Stimulated activated CD4-positive, alpha-beta T cell treated with anti-CD3 and anti-CD28 coated beads, Interleukin-4, amount 100 ng/mL, for 1 hour (primary cell): ENCODE results near the gene EFNB1.
A peak's percentile ranks its signal among the peaks of the same experiment; 100 is the strongest.

Source experiments
- DNase-seq: peaks from one replicate; pipeline ENCODE4 v3.0.0-alpha.2; 2020

EFNB1 gene

GRCh38 chrX:68827848-68828624, 785 bp upstream of the EFNB1 start:
- peak; percentile 77 for DNase-seq

GRCh38 chrX:68829582-68830418, 979 bp downstream of the EFNB1 start:
- DNase-seq, result peak; percentile 15

GRCh38 chrX:68830419-68831404, 1.9 kb downstream of the EFNB1 start:
- DNase-seq, result no peak

GRCh38 chrX:68831405-68832100, 2.7 kb downstream of the EFNB1 start:
- no peak for DNase-seq

- peak; percentile 13 for DNase-seq
These were observed 3.2 kb downstream of the EFNB1 start for GRCh38 chrX:68832101-68832416.

GRCh38 chrX:68832516-68833447, 4.0 kb downstream of the EFNB1 start:
- no peak for DNase-seq

GRCh38 chrX:68833448-68833805, 4.6 kb downstream of the EFNB1 start:
- no peak for DNase-seq

GRCh38 chrX:68833855-68834331, 5.1 kb downstream of the EFNB1 start:
- DNase-seq, result no peak

- no peak for DNase-seq
These were observed 5.7 kb downstream of the EFNB1 start for GRCh38 chrX:68834371-68835103.

GRCh38 chrX:68835104-68835442, 6.3 kb downstream of the EFNB1 start:
- DNase-seq, result no peak

GRCh38 chrX:68835468-68835867, 6.6 kb downstream of the EFNB1 start:
- DNase-seq, result no peak

GRCh38 chrX:68837119-68837518, 8.3 kb downstream of the EFNB1 start:
- DNase-seq, result no peak

- no peak for DNase-seq
These were observed 9.7 kb downstream of the EFNB1 start for GRCh38 chrX:68838571-68838910.

- DNase-seq, result no peak
These were observed 10.9 kb downstream of the EFNB1 start for GRCh38 chrX:68839771-68840170.

GRCh38 chrX:68840256-68840655, 11.4 kb downstream of the EFNB1 start:
- DNase-seq, result no peak

GRCh38 chrX:68841251-68842049, 12.6 kb downstream of the EFNB1 start:
- no peak for DNase-seq

- no peak for DNase-seq
These were observed 13.5 kb downstream of the EFNB1 start for GRCh38 chrX:68842351-68842750.

GRCh38 chrX:68842781-68843581, 14.2 kb downstream of the EFNB1 start:
- DNase-seq, result no peak

GRCh38 chrX:68843992-68844391, 15.2 kb downstream of the EFNB1 start:
- DNase-seq, result no peak
